ENCODE data around the gene DEFB115. TPM values are rescaled to one million over a fixed set of nuclear protein-coding genes. Genes with fewer than 3 reads are reported as not detected.
"Not testable (repeated sequence)": the region's sequence is repeated elsewhere in the genome, so short reads cannot be mapped to it uniquely, and the experiment has no call there.

The DEFB115 gene
- total RNA-seq, 4 donors from 2014 or later = not detected

DNA sequence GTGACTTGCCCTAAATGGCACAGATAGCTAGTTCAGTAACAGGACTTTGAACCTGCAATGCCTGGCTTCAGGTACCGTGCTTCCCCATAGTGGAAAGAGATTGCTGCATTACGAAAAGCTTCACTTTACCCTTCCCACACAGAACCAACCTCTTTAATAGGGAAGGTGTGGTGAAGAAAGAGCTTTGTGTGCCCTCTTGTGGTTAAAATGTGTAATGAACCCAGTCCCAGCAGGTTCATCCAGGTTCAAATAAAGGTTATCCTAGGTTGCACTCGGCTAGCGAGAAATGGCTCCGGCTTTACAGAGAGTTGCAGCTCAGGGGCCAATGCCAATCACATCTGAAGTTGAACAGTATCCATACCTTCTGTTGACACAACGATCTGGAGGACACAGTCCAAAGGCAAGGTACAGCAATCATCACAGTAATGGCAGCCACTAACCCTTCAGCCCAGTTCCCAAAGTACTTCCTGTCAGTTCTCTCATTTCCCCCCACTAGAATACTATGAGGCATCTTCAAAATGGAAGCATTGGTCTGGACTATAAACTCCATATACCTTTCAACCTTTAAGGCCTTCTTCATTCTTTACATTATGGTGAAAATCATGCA, 3.0 kb downstream of the DEFB115 start:
- H3K27ac ChIP-seq = no peak overlapping the region
- no peaks in the 10 kb centered on the region for H3K27me3 ChIP-seq
- no peaks in the 10 kb centered on the region for H3K4me1 ChIP-seq
- no peak for TF ChIP-seq EP300 (IDR thresholded peaks at IDR 0.05)
- TF ChIP-seq POLR2A (IDR thresholded peaks at IDR 0.05) = no peak
- TF ChIP-seq, protein P1, sequence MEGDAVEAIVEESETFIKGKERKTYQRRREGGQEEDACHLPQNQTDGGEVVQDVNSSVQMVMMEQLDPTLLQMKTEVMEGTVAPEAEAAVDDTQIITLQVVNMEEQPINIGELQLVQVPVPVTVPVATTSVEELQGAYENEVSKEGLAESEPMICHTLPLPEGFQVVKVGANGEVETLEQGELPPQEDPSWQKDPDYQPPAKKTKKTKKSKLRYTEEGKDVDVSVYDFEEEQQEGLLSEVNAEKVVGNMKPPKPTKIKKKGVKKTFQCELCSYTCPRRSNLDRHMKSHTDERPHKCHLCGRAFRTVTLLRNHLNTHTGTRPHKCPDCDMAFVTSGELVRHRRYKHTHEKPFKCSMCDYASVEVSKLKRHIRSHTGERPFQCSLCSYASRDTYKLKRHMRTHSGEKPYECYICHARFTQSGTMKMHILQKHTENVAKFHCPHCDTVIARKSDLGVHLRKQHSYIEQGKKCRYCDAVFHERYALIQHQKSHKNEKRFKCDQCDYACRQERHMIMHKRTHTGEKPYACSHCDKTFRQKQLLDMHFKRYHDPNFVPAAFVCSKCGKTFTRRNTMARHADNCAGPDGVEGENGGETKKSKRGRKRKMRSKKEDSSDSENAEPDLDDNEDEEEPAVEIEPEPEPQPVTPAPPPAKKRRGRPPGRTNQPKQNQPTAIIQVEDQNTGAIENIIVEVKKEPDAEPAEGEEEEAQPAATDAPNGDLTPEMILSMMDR (IDR thresholded peaks at IDR 0.05) = no peak
- no peaks in the 10 kb centered on the region for H3K36me3 ChIP-seq
- DNase-seq (ENCODE audit: low spot score in 2 of 2) = no peak
- no peak overlapping the region for H3K4me3 ChIP-seq
- WGBS, 2 donors = 69 to 82% methylated on average over 6 of the region's 6 CpGs
- H3K9me3 ChIP-seq = peaks cover 0 to 15% (median 0%) of the 10 kb centered on the region in 4 donors

DNA sequence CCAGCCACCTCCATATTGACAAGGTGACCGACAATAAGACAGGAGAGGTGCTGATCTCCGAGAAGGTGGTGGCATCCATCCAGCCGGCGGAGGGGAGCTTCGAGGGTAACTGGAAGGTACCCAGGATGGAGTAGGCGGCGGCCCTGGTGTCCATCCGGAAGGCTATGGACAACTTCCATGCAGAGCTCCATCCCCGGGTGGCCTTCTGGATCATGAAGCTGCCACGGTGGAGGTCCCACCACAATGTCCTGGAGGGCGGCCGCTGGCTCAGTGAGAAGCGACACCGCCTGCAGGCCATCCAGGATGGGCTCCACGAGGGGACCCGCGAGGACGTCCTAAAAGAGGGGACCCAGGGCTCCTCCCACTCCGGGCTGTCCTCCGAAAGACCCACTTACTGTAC, 17.0 kb downstream of the DEFB115 start:
- no peak for DNase-seq (ENCODE audit: low spot score in 2 of 2)

DNA sequence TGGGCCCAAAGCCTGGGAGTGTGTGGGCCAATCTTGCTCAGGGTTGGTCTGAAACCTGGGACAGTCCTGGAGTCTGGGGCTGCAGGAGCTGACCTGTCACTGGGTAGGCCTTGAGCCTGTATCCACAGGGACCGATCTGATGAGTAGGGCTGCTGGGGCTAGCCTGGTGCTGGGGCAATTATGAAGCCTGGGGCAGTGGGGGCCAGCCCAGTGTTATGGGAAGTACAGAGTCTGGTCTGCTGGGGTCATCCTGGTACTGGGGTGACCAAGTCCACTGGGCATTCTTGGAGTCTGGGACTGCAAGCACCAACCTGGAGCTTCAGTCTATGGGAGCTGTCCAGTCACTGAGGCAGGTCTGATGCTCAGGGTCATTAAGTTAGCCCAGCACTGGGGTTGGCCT, 20.7 kb downstream of the DEFB115 start:
- Histone ChIP-seq H3K27ac (no peak overlapping the region), H3K27me3 (no peaks in the 10 kb centered on the region), H3K36me3 (no peaks in the 10 kb centered on the region), H3K4me1 (no peaks in the 10 kb centered on the region), H3K9me3 (peaks cover 0 to 33% (median 0%) of the 10 kb centered on the region in 4 donors), H3K4me3 (no peak overlapping the region)
- DNase-seq (ENCODE audit: low spot score in 2 of 2) = no peak
- WGBS, 2 donors = 86 to 89% methylated on average over 1 of the region's 1 CpG
- TF ChIP-seq POLR2A (IDR thresholded peaks at IDR 0.05) = no peak
- no peak for TF ChIP-seq EP300 (IDR thresholded peaks at IDR 0.05)
- TF ChIP-seq, protein P1 (IDR thresholded peaks at IDR 0.05) = no peak

More for the DNA sequence above, 17.0 kb downstream of the DEFB115 start:
- no peaks in the 10 kb centered on the region for H3K4me1 ChIP-seq
- no peaks in the 10 kb centered on the region for H3K36me3 ChIP-seq
- no peak overlapping the region for H3K4me3 ChIP-seq
- no peak for TF ChIP-seq EP300 (IDR thresholded peaks at IDR 0.05)
- TF ChIP-seq, protein P1 (IDR thresholded peaks at IDR 0.05) = no peak
- no peak for TF ChIP-seq POLR2A (IDR thresholded peaks at IDR 0.05)
- H3K27me3 ChIP-seq = no peaks in the 10 kb centered on the region
- WGBS, 2 donors = 81 to 84% methylated on average over 18 to 20 of the region's 20 CpGs
- H3K27ac ChIP-seq = no peak overlapping the region
- H3K9me3 ChIP-seq = peaks cover 0 to 66% (median 8%) of the 10 kb centered on the region in 4 donors

DNA sequence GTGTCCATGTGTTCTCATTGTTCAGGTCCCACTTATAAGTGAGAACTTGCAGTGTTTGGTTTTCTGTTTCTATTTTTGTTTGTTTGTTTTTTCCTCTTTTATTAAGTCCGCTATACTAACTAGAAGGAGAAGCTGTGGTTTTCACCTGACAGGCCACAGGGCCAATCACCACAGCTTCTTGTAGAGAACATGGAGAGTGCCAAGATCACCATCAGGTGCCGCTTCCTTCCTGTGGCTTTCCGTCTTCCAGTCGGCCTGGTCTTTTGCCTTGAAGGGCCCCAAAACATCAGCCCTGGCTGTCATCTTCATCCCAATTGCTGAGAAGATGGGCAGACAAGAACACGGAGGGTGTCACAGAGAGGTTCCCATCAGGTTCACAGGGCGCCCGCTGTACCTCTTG, 27.5 kb downstream of the DEFB115 start:
- H3K36me3 ChIP-seq; H3K27ac ChIP-seq; H3K27me3 ChIP-seq; DNase-seq (ENCODE audit: low spot score in 2 of 2); H3K4me3 ChIP-seq; H3K4me1 ChIP-seq: not testable (repeated sequence)
- 64 to 72% methylated on average over 7 of the region's 7 CpGs for WGBS, 2 donors
- peaks cover 0 to 24% (median 0%) of the 10 kb centered on the region in 4 donors for H3K9me3 ChIP-seq

DNA sequence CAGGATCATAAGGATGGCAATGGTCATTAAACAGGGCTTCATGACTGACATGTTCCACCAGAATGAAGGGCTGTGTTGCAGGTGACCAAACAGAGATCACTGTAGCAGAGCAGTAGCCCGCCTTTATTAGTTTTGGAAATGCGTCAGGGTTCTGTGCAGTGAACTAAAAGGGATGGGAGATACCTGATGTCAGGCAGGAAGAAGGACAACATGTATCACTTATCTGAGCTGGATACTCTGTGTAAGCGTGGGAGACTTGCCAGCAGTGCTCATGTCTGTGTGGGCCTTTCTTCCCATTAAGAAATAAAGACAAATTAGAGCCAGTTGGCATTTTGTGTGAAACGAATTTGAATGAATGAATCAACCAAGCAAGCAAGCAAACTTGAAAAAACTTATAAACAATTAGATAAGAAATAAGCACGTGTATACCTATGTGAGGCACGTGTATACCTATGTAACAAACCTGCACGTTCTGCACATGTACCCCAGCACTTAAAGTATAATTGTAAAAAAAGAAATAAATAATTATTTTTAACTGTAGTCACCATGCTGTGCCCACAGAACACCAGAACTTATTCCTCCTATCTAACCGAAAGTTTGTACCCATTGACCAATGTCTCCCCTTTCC, 51.2 kb downstream of the DEFB115 start, which contains the start of gene DEFB116:
Gene DEFB116 (minus strand): TSS at position 51 of the 628 bp plus-strand sequence. CDS start 0 bp downstream, at position 51.
- DNase-seq (ENCODE audit: low spot score in 2 of 2) = no peak
- Histone ChIP-seq H3K4me3 (no peak within 1 kb of the TSS), H3K36me3 (no peaks in the 10 kb centered on the region), H3K9me3 (peaks cover 0 to 12% (median 1%) of the 10 kb centered on the region in 4 donors), H3K27ac (no peak within 1 kb of the TSS), H3K4me1 (no peaks in the 10 kb centered on the region), H3K27me3 (no peaks in the 10 kb centered on the region)
- WGBS, 2 donors = 49 to 50% methylated on average over 8 of the region's 8 CpGs
- TF ChIP-seq POLR2A (IDR thresholded peaks at IDR 0.05) (no peak), EP300 (IDR thresholded peaks at IDR 0.05) (no peak)
- TF ChIP-seq, protein P1 (IDR thresholded peaks at IDR 0.05) = no peak

Other genes starting within 250 kb of the DEFB115 start
- gene DEFB116, start 50.9 kb downstream of the DEFB115 start, total RNA-seq = not detected
- gene DEFB118, start 110.9 kb downstream of the DEFB115 start, total RNA-seq = not detected
- gene DEFB119, start 132.9 kb downstream of the DEFB115 start, total RNA-seq = not detected
- gene DEFB121, start 148.6 kb downstream of the DEFB115 start, total RNA-seq = not detected
- gene DEFB123, start 183.0 kb downstream of the DEFB115 start, total RNA-seq = not detected
- gene DEFB124, start 217.5 kb downstream of the DEFB115 start, total RNA-seq = not detected
- 10 to 100 TPM in 1 of 4 donors, 1 to 10 TPM in 3; 4.4 to 12.0 (median 5.5) TPM for gene REM1, start 217.6 kb downstream of the DEFB115 start, total RNA-seq